Stimulated activated CD4-positive, alpha-beta T cell treated with anti-CD3 and anti-CD28 coated beads, Interleukin-12 subunit alpha, Interleukin-12 subunit beta, amount 100 ng/mL, for 24 hours (primary cell): ENCODE data around the gene VTCN1.
"Not testable (repeated sequence)": the region's sequence is repeated elsewhere in the genome, so short reads cannot be mapped to it uniquely, and the experiment has no call there.

Experiments used
- DNase-seq, 2 experiments: peaks; one replicate each; pipeline ENCODE4 v3.0.0-alpha.2; 2020; ENCODE audit warnings: low read depth in 2 of 2

VTCN1 gene

DNA sequence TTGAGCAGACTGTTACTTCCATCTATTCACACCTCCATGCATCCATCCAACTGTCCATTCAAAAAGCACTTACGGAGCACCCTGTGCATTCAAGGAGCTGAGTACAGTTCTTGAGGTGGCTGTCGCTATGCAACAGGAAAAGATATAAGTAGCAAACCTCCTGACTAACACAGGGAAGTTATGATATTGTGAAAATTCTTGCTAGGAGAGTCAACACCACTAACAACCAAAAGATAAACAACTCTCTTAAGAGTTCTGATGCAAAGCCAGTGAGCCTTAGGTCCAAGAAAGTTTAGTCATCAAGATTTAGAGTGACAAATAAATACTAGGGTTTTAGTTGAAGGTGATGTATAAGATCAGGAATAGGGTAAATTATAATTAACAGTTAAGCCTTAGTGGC is 44.7 kb downstream of the VTCN1 start:
- DNase-seq, result no peak

DNA sequence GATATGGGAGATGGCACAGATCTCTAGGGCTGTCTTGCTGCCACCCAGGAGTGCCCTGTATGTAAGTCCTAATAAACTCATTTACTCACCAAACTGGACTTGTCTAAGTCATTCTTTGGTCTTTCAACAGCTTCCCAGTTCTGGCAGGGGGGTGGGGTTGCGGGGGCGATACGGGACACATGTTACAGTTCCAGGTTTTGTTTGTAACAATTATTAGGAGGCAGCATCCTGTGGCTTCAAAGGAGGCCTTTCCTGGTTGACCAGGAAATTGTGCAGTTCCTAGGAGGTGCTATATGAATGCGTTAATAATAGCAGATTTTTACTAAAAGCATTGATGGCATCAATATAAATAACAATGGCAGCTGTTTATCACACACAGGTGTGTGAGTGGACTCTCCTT is 46.5 kb downstream of the VTCN1 start:
- DNase-seq, result no peak

DNA sequence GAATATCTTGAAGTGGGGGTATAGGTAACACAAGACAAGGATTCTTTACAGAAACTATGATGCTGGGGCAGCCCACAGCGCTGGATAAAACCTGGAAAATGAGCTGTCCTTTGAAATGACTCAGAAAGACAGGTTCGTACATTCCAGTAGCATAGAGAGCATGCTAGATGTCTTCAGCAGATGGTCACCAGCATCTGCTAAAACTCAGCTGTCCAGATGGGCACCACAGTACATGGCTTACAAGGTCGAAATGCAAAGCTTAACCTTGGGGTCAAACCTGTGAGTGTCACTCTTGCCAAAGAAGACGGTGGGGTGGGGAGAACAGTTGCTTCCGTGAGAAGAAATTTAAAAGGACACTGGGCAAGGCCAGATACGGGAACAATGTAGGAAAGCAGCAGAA is 47.9 kb downstream of the VTCN1 start:
- DNase-seq, result no peak

DNA sequence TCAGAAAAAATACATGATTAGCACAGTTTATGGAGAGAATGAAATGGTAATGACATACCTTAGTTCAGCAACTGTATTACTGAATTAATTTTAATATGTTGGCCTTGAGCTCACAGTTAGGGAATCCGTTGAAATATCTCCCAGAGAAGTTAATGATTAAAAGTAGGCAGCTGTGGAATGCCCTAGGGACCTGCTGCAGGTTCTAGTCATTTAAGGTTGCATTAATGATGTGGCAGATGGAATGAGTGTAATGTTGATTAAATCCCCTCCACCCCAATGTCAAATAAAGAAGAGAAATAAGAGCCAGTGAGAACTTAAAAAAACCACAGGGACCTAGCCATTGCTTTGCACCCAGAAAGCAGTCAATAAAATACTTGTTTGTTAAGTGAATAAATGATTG is 48.8 kb downstream of the VTCN1 start:
- no peak for DNase-seq

DNA sequence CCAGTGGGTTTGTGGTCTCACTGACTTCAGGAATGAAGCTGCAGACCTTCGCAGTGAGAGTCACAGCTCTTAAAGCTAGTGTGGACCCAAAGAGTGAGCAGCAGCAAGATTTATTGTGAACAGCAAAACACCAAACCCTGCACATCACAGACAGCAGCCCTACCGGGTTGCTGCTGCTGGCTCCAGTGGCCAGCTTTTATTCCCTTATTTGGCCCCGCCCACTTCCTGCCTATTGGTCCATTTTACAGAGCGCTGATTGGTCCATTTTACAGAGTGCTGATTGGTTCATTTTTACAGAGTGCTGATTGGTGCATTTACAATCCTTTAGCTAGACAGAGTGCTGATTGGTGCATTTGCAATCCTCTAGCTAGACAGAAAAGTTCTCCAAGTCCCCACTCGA is 59.4 kb downstream of the VTCN1 start:
- not testable (repeated sequence) for DNase-seq

DNA sequence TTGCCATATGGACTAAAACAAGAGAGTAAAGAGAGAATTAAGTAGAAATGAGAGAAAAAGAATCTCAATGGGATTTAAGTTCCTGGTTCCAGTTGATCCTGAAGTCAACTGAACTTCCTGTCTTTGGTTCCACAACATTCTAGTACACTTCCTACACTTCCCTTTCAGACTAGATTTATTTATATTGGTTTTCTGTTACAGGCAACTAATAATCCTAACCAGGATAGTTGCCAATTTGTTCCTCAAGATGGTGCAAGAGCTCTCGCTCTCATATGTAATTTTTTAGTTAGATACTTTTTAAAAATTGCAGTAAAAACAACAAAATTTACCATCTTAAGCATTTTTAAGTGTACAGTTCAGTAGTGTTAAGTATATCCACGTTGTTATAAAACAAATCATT is 60.4 kb downstream of the VTCN1 start:
- DNase-seq, result no peak

DNA sequence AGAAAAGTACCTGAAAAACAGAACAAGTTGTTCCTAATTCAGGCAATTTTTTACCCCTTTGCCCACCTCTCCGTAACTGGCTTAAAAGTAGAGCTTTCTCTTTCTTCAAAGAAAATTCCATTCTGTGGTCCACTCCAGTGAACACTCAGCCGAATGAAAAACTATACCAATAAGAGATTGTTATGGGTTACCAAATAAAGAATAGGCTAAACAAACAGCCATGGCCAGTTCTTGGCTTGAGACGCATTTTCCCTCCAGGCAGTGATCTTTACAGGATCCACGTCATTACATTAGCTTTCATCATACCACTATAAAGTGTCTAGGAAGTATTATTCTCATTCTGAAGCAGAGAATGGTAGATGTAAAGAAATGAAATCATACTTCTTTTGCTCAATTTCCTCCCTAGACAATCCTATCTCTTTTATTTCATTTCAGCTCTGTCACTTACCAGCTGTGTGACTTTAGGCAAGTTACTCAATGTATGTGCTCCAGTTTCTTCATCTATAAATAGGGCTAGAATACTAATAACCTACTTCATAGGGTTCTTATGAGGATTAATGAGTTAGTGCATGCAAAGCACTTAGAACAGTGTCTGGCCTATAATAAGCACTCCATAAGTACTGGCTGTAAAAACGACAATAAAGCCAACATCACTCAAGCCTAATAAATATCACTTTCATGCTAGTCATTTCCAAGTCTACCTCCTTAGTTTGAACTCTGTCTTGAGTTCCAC is 62.7 kb downstream of the VTCN1 start:
- DNase-seq, result no peak

DNA sequence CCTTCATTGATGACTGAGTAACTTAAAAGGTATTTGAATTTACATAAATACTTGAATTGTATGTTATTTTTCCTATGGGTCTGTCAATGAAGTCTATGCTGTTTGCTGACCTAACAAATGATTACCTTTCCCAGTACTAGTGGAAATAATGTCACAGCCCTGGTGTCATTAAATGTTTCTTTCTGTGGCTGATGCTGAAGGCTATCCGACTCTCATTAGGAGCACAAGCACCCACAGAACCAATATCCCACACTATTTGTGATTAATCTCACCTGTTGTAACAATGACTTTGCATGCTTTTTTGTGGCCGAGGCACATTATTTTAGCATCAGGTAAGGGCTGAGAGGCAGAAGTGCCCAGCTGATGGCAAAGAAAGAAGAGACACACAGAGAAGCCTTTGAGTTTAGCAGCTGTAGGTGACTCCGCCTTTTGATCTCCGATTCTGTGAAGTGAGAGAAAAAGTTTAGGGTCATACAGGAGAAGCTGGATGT is 63.3 kb downstream of the VTCN1 start:
- no peak for DNase-seq

DNA sequence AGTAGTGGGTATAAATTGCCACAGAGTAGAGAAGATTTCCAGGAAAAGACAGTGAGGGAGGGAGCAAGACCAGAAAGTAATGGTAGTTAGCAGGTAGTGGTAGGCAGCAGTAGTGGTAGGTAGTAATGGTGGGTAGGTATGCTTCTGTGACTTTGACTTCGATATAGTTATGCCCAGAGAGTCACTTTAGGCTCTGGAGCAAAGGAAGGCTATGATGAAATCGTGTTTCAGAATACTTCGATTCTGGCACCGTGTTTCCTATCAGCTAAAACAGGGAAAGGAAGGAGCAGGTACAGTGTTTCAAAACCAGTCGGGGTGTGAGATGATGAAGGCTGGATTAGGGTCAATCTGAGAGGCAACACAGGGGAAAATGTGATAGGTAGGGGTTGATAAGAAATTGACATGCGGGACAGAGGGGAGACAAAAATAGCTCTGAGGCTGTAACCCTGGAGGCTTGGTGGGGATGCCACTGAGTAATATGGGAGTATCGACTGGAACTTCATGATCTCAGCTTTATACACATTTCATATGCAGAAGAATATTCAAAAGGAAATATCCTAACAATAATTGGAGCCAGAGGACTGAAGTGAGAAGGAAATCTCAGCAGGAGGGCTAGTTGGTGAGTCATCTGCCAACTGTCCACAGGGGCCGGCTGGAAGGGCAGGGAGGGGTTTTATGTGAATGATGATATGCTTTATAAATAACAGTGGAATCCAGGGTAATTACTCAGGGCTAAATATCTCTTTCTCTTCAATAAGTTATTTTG is 64.0 kb downstream of the VTCN1 start:
- DNase-seq, result no peak

DNA sequence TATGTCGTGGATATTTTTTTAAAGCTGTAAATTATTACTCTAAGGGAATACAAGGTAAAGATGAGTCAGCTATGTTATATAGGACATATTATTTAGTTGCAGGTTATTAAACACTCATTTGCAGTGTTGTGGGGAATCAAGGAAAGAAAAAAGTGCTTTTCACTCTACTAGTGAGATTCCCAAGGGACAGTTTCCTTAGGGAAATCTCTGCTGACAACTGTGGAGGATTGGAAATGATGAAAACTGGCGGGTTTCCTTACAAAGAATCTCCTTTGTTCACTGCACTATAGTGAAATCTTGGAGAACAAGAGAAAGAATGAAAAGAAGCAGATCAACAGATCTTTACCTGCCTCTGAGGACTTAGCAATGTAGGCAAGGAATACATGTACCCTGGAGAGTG is 64.7 kb downstream of the VTCN1 start:
- no peak for DNase-seq

DNA sequence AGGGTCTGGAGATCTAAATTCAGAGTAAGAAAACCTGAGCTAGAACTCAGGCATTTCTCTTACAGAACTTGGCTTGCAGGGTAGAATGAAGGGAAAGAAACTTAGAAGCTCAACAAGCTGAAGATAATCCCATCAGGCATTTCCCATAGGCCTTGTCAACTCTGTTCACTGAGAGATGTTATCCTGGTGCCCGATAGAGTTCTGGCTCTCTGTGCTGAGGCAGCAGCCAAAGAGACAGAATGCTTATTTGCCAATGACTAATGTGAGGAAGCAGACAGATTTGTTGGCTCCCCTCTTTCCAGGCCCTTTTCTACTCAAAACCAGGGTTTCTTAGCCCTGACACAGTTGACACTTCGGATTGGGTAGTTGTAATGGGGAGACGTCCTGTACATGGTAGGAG is 66.9 kb downstream of the VTCN1 start:
- no peak for DNase-seq

DNA sequence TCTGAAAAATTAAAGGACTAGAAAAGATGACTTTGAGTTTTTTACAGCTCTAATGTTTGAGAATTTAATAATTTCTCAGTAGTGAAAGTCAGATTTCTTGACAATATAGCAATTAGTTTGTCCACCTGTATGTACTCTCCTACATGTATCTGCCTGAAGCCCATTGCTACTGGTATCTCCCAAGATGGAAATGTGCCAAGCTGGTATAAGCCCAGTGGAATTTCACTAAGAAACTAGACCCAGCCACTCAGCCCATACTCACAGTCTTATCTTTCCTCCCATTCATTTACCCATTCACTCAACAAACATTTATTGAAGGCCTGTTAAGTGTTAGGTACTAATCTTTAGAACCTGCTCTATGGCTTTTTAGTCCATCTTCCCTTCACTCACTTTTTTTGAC is 67.6 kb downstream of the VTCN1 start:
- DNase-seq, result no peak

DNA sequence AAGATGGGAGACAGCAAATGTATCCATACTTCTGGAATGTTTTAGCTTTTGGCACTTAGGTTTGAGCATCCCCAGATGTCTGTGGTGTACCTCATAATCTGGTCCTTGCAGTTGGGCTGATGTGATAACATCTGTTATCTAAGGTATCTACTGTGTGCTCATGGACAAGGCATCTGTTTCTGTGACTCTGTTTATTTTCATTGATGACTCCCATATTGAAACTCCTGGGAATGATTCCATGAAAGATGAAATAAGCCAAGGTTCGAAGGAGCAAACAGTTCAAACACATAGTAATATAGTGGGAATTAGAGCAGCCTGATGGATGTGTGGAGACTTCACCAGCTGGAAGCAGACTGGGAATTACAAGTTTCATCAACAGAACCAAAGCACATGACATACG is 68.5 kb downstream of the VTCN1 start:
- no peak for DNase-seq

DNA sequence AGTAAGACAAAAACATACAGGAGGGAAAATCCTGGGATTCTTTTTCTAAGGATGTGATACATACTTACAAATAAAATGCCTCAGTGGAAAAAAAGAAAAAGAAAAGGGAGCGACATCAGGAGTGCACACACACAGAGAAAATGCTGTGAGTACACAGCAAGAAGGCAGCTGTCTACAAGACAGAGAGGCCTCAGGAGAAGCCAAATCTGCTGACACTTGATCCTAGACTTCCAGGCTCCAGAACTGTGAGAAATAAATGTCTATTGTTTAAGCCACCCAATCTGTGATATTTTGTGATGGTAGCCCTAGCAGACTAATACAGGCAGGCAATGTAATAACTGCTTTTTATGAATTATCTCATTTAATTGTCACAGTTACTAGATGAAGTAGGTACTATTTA is 72.2 kb downstream of the VTCN1 start:
- no peak for DNase-seq

DNA sequence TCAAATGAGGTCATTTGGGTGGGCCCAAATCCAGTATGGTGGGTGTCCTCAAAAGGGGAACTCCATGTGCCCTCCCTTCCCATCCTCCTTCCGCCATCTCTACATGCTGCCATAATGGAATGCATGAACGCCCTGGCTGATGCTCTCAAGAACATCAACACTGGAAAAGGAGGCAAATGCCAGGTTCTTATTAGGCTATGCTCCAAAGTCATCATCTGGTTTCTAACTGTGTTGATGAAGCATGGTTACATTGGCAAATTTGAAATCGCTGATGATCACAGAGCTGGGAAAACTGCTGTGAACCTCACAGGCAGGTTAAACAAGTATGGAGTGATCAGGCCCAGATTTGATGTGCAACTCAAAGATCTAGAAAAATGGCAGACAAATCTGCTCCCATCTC is 72.6 kb downstream of the VTCN1 start:
- DNase-seq, result no peak

DNA sequence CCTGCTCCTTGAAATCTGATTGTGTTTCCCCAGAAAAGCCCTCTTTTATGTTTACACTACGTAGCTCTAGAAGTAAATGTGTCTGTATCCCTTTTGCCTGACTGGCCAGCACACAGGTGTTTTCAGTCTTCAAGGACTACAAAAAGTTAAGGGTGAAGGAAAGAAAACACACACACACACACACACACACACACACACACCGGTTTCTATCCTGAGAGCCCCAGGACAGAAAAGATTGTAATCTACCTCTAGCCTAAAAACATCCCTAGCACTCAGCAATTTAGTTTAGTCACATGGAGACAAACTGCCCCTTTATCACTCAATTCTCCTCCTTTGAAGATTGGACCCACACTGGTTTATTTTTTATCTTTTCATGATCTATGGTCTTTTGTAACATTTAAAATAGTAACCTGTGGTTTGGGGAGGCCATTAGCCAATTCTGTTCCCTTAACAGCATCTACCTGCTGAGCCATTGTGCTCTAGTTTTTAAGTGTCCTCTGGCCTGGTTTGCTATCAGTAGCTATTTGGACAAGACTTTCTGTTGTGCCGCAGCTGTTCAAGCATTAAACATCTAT is 73.4 kb downstream of the VTCN1 start:
- no peak for DNase-seq

DNA sequence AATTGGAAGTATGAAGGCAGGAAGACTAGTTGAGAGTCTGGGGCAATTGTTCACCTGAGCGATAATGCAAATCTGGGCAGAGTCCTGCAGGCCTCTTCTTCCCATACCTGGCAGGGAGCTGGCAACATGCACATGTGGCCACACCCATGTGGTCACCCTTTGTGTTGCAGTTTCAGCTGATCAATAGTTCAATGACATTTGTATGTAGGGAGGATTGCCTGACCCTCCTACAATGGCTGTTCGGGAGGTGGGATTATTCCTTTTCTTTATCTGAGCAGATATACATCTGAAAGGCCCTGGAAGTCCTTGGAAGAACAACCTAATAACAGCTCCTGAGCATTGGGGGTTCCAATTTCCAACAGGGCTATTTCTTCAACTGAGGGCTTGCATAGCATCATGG is 74.0 kb downstream of the VTCN1 start:
- DNase-seq, result no peak

DNA sequence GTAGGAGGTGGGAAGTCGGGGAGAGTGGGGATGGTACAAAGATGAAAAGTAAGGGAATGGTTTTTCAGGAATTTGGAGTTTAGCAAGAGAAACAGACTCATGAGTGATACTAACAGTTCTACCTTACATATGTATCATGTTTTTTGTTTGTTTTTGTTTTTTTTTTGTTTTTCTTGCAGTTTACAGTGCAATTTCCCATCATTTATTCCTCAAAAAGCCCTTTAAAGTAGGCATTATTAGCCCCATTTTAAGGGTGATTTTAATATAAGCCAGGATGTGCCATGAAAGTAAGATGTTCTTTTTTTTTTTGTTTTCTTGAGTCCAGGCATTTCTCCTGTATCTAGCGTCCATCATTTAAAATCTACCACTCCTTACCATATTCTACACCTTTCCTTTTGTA is 75.4 kb downstream of the VTCN1 start:
- no peak for DNase-seq

DNA sequence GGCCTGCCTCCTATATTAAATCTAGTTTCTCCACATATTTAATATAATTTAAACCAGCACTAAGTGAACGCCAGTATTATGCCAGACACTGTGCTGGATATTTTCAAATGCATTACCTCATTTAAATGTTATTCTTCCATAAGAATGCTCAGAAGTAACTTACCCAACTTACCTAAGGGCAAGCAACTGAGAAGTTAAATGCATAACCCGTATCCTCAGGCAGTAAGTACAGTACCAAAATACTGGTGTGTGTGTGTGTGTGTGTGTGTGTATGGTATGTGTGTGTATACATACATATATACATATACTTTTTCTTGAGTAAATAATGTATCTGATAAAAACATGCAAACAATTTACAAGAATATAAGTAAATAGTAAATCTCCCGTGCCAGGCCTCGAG is 80.2 kb downstream of the VTCN1 start:
- no peak for DNase-seq

DNA sequence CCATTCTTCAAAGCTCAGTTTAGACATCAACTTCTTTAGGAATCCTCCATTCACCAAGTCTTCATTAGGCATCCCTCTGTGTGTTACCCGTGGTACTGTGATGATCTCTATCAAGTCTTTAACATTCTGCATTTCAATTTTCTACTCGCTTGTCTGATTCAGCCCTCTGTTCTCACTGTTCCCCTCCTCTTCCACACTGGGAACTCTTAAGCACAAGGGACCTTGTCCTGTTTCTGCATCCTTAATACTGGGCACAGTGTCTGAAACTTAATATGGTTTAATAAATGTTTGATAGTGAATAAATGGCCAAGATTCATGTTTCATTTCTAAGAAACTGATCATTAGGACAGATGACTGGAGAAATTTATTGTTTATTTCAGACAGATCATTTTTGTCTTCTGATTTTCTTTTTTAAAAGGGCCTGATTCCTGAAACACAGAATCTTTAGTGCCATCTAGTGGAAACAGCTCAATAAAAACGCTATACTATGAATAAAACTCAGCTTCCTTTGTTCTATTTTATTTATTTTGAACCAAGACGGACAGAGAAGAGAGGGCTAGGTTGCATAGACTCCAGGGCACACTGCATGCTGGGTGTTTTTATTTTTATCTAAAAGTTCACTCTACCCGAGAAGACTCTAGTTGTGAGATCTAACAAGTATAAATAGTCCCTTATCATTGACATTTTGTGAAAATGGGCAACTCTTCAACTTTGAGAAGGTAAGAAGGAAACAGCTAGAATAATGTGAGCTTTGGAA is 82.2 kb downstream of the VTCN1 start:
- no peak for DNase-seq

DNA sequence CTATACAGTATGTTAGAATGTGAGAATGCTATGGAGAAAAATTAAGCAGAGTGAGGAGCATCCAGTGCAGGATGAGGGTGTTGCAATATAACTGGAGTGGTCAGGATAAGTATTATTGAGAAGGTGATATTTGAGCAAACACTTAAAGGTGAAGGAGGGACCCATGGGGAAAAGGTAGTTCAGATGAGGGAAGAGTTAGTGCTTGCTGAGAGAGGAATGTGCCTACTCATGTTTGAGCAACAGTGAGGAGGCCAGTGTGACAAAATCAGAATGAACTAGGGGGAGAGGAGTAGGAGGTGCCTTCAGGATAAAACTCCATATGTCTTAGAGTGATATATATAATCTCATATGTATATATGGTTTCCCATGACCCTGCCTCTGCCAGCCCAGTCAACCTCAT is 82.9 kb downstream of the VTCN1 start:
- no peak for DNase-seq

DNA sequence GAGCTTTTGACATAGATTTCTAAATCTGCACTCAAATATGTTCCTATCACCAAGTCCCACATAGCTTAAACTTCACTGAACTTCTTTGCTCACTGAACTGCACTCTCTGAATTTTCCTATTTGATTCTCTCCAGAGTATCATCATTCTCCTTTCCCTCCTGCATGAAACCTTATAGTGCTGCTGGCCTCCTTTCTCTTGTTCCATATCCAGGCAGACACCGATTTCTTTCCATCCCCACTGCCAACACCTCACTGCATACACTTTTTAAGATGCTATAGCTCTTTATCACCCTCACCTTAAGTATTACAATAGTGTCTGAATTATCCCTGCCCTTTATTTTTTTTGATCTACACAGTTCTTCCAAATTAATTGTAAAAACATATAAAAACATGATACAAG is 86.1 kb downstream of the VTCN1 start:
- DNase-seq, result no peak
